Measurements from ENCODE around the gene EFCAB8. TPM values are rescaled to one million over a fixed set of nuclear protein-coding genes. Genes with fewer than 3 reads are reported as not detected.

EFCAB8 gene
- total RNA-seq, 4 donors from 2014 or later: not detected

DNA sequence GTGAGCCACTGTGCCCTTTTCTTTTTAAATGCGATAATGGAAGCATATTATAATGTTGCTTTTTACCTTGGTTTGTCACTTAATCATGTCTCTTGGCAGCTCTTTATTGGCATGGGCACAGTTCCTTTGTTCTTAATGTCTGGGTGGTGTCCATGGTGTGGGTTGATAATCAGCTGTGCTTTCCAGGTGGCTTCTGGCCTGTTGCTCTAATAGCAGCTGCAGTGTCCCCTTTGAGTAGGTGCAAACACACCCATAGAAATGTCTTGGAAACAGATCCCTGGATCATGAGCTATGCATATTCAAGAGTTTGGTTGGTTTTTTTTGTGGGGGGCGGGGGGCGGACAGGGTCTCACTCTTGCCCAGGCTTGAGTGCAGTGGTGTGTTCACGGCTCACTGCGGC, 29.9 kb downstream of the EFCAB8 start:
- no peak overlapping the region for H3K4me3 ChIP-seq
- H3K27me3 ChIP-seq: no peaks in the 10 kb centered on the region
- in situ Hi-C loops (cut with MboI; ENCODE audit: low sequenced_read_pairs in 4 of 4) (no loop called here), intact Hi-C loops (cut with DNase I; ENCODE audit: low total_unique reads) (no loop called here)
- H3K4me1 ChIP-seq: no peaks in the 10 kb centered on the region
- DNase-seq (no peak), ATAC-seq (no peak)
- no peaks in the 10 kb centered on the region for H3K36me3 ChIP-seq
- TF ChIP-seq, protein P1, sequence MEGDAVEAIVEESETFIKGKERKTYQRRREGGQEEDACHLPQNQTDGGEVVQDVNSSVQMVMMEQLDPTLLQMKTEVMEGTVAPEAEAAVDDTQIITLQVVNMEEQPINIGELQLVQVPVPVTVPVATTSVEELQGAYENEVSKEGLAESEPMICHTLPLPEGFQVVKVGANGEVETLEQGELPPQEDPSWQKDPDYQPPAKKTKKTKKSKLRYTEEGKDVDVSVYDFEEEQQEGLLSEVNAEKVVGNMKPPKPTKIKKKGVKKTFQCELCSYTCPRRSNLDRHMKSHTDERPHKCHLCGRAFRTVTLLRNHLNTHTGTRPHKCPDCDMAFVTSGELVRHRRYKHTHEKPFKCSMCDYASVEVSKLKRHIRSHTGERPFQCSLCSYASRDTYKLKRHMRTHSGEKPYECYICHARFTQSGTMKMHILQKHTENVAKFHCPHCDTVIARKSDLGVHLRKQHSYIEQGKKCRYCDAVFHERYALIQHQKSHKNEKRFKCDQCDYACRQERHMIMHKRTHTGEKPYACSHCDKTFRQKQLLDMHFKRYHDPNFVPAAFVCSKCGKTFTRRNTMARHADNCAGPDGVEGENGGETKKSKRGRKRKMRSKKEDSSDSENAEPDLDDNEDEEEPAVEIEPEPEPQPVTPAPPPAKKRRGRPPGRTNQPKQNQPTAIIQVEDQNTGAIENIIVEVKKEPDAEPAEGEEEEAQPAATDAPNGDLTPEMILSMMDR (IDR thresholded peaks at IDR 0.05 in 4 of 5, conservative IDR thresholded peaks at IDR 0.05 in 1 of 5): no peak
- TF ChIP-seq POLR2A (IDR thresholded peaks at IDR 0.05): no peak
- no peak overlapping the region for H3K27ac ChIP-seq
- no peaks in the 10 kb centered on the region for H3K9me3 ChIP-seq

DNA sequence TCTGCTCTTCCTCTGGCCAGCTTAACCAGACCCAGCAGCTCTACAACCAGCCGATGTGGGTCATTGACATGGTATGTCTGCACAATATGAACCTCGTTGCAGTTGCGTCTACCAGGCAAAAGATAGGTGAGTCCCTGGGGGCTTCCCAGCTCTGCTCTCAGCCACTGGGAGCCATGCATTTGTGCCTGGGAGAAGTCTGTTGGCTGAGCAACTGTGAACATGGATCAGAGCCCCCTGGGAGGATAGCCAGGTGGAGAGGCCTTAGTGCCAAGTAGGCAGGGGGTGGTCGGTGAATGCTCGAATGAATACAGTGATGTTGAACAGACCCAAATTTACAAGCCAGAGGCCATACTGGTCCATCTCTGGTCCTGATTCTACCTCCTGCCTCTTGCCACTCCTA, 30.6 kb downstream of the EFCAB8 start:
- Histone ChIP-seq H3K27ac (no peak overlapping the region), H3K36me3 (no peaks in the 10 kb centered on the region), H3K9me3 (no peaks in the 10 kb centered on the region), H3K4me3 (no peak overlapping the region), H3K27me3 (no peaks in the 10 kb centered on the region), H3K4me1 (no peaks in the 10 kb centered on the region)
- no peak for ATAC-seq
- in situ Hi-C loops (cut with MboI; ENCODE audit: low sequenced_read_pairs in 4 of 4) (no loop called here), intact Hi-C loops (cut with DNase I; ENCODE audit: low total_unique reads) (no loop called here)
- DNase-seq: no peak
- TF ChIP-seq, protein P1 (IDR thresholded peaks at IDR 0.05 in 4 of 5, conservative IDR thresholded peaks at IDR 0.05 in 1 of 5): no peak
- no peak for TF ChIP-seq POLR2A (IDR thresholded peaks at IDR 0.05)

DNA sequence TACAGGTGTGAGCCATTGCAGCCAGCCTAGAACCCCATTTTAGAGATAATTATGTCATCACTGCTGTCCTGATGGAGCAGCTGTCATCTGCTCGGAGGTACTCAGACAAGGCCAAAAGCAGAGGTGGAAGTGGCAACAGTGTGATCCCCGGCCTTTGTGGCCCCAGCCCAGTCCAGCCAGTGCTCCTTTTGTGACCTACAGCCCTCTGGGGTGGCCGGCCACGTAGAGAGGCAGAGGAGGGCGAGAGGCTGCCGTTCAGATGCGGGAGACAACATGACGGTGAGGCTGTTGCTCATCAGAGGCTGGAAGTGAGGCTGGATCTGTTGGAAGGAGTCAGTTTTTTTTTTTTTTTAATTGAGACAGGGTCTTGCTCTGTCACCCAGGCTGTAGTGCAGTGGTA, 32.8 kb downstream of the EFCAB8 start:
- in situ Hi-C loops (cut with MboI; ENCODE audit: low sequenced_read_pairs in 4 of 4): no loop called here
- TF ChIP-seq POLR2A (IDR thresholded peaks at IDR 0.05): no peak
- TF ChIP-seq, protein P1 (IDR thresholded peaks at IDR 0.05 in 4 of 5, conservative IDR thresholded peaks at IDR 0.05 in 1 of 5): no peak
- intact Hi-C loops (cut with DNase I; ENCODE audit: low total_unique reads): no loop called here

DNA sequence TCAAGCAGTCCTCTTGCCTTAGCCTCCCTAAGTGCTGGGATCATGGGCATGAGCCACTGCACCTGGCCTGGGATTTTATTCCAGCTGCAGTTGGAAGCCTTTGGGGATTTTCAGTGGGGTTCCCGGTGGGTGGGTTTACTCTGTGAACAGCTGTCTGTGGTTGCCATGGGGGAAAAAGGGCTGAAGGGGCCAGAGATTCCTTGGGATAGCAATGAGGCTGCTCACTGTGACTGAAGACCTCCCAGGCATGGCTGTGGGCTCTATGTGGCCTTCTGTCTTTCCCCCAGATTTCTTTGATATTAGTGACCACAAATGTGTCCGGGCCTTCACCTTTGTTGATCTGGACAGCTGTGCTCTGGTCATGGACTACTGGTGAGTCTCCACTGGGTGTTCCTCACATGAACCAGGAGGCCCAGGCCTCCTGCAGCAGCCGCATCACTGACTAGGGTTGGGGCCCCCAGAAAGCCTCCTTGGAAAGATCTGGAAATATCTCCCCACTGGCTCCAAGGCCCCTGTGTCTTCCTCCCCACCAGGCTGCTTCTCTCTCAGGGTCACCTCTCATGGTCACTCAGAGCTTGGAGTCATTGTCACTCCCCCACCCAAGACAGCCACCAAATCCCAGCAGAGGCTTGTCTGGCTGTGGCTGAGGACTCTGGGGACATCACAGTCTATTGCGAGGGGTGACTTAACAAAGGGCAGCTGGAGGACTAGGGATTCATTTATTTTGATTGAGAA, 33.4 kb downstream of the EFCAB8 start:
- intact Hi-C loops (cut with DNase I; ENCODE audit: low total_unique reads) (no loop called here), in situ Hi-C loops (cut with MboI; ENCODE audit: low sequenced_read_pairs in 4 of 4) (no loop called here)
- DNase-seq (no peak), ATAC-seq (no peak)
- no peaks in the 10 kb centered on the region for H3K4me1 ChIP-seq
- H3K27me3 ChIP-seq: no peaks in the 10 kb centered on the region
- no peaks in the 10 kb centered on the region for H3K36me3 ChIP-seq
- H3K27ac ChIP-seq: no peak overlapping the region
- TF ChIP-seq, protein P1 (IDR thresholded peaks at IDR 0.05 in 4 of 5, conservative IDR thresholded peaks at IDR 0.05 in 1 of 5): no peak
- TF ChIP-seq POLR2A (IDR thresholded peaks at IDR 0.05): no peak
- H3K9me3 ChIP-seq: no peaks in the 10 kb centered on the region
- no peak overlapping the region for H3K4me3 ChIP-seq

More for the DNA sequence above, 32.8 kb downstream of the EFCAB8 start:
- Histone ChIP-seq H3K27ac (no peak overlapping the region), H3K9me3 (no peaks in the 10 kb centered on the region), H3K27me3 (no peaks in the 10 kb centered on the region), H3K36me3 (no peaks in the 10 kb centered on the region), H3K4me3 (no peak overlapping the region), H3K4me1 (no peaks in the 10 kb centered on the region)
- ATAC-seq: no peak
- no peak for DNase-seq

Data from gastrocnemius medialis (tissue), 4 donors.